PC-3 (cell line): Measurements from ENCODE around the gene PPIL1. TPM values are rescaled to one million over a fixed set of nuclear protein-coding genes. Genes with fewer than 3 reads are reported as not detected.

Experiments
- ATAC-seq: fragments of 200-7000 bp; cut with Tn5 transposase; 2 replicates; pipeline ENCODE4 v1.9.1; 2020; ENCODE audit warnings: mild to moderate bottlenecking, moderate library complexity
- BruUV-seq: library from RNA; stranded (reverse); fragments of 400-500 nt; replicated peaks from 2 replicates; lab custom pipeline; 2021; lab: Mats Ljungman, UMichigan
- CTCF ChIA-PET: fragments of 300-600 bp; sonication (Branson Sonifier 250); formaldehyde crosslinking; loops from one replicate; lab custom pipeline; 2022; ENCODE audit warnings: antibody characterized with exemption; lab: Charles Lee
- POLR2A ChIA-PET: fragments of 300-600 bp; sonication (Branson Sonifier 250); formaldehyde crosslinking; loops from one replicate; lab custom pipeline; 2022; ENCODE audit warnings: antibody characterized with exemption; ENCODE audit not compliant: unreplicated experiment; lab: Charles Lee
- DNase-seq: peaks from one replicate; pipeline ENCODE4 v3.0.0-alpha.2; 2015
- H2AFZ ChIP-seq: fragments of 300-600 bp; sonication (generic); 2 replicates; pipeline ENCODE4 v1.6.0; 2016; ENCODE audit warnings: antibody characterized with exemption, low read length
- H3F3A ChIP-seq: fragments of 300-600 bp; sonication (generic); one replicate; pipeline ENCODE4 v1.6.0; 2017; ENCODE audit warnings: antibody characterized with exemption, low read length, control low read depth, mild to moderate bottlenecking; ENCODE audit not compliant: unreplicated experiment
- H3K27ac ChIP-seq: fragments of 300-600 bp; sonication (generic); 2 replicates; pipeline ENCODE4 v1.5.1; 2016; ENCODE audit warnings: mild to moderate bottlenecking, low read length
- H3K27me3 ChIP-seq: fragments of 300-600 bp; sonication (generic); 2 replicates; pipeline ENCODE4 v1.6.1; 2016; ENCODE audit warnings: low read length, mixed read lengths
- H3K36me3 ChIP-seq: fragments of 300-600 bp; sonication (generic); 2 replicates; pipeline ENCODE4 v1.6.1; 2016; ENCODE audit warnings: low read depth, mixed run types, low read length, mixed read lengths
- H3K4me1 ChIP-seq: fragments of 300-600 bp; sonication (generic); 2 replicates; pipeline ENCODE4 v1.5.1; 2016; ENCODE audit warnings: low read length; ENCODE audit not compliant: insufficient read depth
- H3K4me2 ChIP-seq: fragments of 300-600 bp; sonication (generic); 2 replicates; pipeline ENCODE4 v1.6.0; 2016; ENCODE audit warnings: low read length
- H3K4me3 ChIP-seq: fragments of 300-600 bp; sonication (generic); 2 replicates; pipeline ENCODE4 v1.5.1; 2016; ENCODE audit warnings: mild to moderate bottlenecking, low read length, mixed read lengths
- H3K79me2 ChIP-seq: fragments of 300-600 bp; sonication (generic); 2 replicates; pipeline ENCODE4 v1.6.1; 2017; ENCODE audit warnings: low read length, mixed read lengths
- H3K9ac ChIP-seq: fragments of 300-600 bp; sonication (generic); 2 replicates; pipeline ENCODE4 v1.6.0; 2016; ENCODE audit warnings: mild to moderate bottlenecking, low read length
- H3K9me2 ChIP-seq: fragments of 300-600 bp; sonication (generic); replicated peaks from 2 replicates; pipeline ENCODE4 v1.6.1; 2016; ENCODE audit warnings: mixed run types, low read length, mixed read lengths
- H3K9me3 ChIP-seq: fragments of 300-600 bp; sonication (generic); 2 replicates; pipeline ENCODE4 v1.6.1; 2016; ENCODE audit warnings: low read length, mixed read lengths
- H4K20me1 ChIP-seq: fragments of 300-600 bp; sonication (generic); 2 replicates; pipeline ENCODE4 v1.6.1; 2016; ENCODE audit warnings: low read length, mixed read lengths
- EZH2 ChIP-seq: fragments of 300-600 bp; sonication (generic); IDR thresholded peaks from one replicate; pipeline ENCODE4 v1.6.1; 2017; ENCODE audit warnings: antibody characterized with exemption, mild to moderate bottlenecking, low read length; ENCODE audit not compliant: unreplicated experiment
- EZH2phosphoT487 ChIP-seq: fragments of 300-600 bp; sonication (generic); IDR thresholded peaks from 2 replicates; pipeline ENCODE4 v1.6.1; 2018; ENCODE audit warnings: mild to moderate bottlenecking, antibody characterized with exemption, low read length, borderline replicate concordance
- intact Hi-C: fragments of 100-400 bp; cut with micrococcal nuclease; formaldehyde crosslinking; loops from 2 replicates; pipeline ENCODE4 v1.9.0; 2023
- total RNA-seq: library from RNA; depleted of rRNA; stranded (reverse); fragments of >200 nt; gene quantifications from 2 replicates; pipeline ENCODE4 v1.2.3, GENCODE V29; 2014
- TF ChIP-seq, protein P1 (sequence below): fragments of 300-600 bp; sonication (generic); conservative IDR thresholded peaks from 2 replicates; pipeline ENCODE4 v1.5.1; 2017; ENCODE audit warnings: antibody characterized with exemption, low read depth, mild to moderate bottlenecking, low read length

Gene PPIL1
- total RNA-seq, 1 experiment from 2014 or later = 39.9 TPM

DNA sequence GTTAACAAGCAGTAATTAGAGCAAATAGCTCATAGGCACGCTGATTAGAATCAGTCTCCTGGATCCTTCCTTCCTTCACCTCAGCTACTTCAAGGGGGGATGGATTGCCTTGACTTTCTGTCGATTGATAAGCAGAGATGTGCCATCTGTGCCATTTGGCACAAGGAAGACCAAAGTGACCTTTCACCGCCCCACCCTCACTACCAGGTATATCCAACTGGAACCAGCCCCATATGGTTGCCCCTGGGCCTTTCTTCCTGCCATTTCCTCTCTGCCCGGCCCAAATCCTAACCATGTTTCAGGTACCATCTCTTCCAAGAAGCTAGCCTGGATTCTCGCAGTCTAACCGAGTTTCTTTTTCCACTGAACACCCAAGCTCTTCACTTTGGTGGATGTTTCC, 26.6 kb downstream of the PPIL1 start:
- peaks cover under 1% of the 10 kb centered on the region; the same call in 1 of the 2 replicates for H3K4me1 ChIP-seq
- no peaks in the 10 kb centered on the region for H3K27me3 ChIP-seq
- TF ChIP-seq EZH2 (no peak), EZH2phosphoT487 (no peak)
- TF ChIP-seq, protein P1, sequence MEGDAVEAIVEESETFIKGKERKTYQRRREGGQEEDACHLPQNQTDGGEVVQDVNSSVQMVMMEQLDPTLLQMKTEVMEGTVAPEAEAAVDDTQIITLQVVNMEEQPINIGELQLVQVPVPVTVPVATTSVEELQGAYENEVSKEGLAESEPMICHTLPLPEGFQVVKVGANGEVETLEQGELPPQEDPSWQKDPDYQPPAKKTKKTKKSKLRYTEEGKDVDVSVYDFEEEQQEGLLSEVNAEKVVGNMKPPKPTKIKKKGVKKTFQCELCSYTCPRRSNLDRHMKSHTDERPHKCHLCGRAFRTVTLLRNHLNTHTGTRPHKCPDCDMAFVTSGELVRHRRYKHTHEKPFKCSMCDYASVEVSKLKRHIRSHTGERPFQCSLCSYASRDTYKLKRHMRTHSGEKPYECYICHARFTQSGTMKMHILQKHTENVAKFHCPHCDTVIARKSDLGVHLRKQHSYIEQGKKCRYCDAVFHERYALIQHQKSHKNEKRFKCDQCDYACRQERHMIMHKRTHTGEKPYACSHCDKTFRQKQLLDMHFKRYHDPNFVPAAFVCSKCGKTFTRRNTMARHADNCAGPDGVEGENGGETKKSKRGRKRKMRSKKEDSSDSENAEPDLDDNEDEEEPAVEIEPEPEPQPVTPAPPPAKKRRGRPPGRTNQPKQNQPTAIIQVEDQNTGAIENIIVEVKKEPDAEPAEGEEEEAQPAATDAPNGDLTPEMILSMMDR = no peak
- CTCF ChIA-PET = no interaction called here
- H3F3A ChIP-seq = no peaks in the 10 kb centered on the region
- no peak overlapping the region for H3K9ac ChIP-seq
- BruUV-seq = no TSS peak
- DNase-seq = no peak
- H3K79me2 ChIP-seq = no peaks in the 10 kb centered on the region
- H3K9me2 ChIP-seq = no peaks in the 10 kb centered on the region
- H3K4me3 ChIP-seq = no peak overlapping the region
- no peak overlapping the region for H3K27ac ChIP-seq
- no peak overlapping the region for H2AFZ ChIP-seq
- POLR2A ChIA-PET = no interaction called here
- no peaks in the 10 kb centered on the region for H3K9me3 ChIP-seq
- intact Hi-C loops = no loop called here
- no peak for ATAC-seq
- H3K4me2 ChIP-seq = no peak overlapping the region
- no peaks in the 10 kb centered on the region for H4K20me1 ChIP-seq
- H3K36me3 ChIP-seq = no peaks in the 10 kb centered on the region; the same call in 1 of the 2 replicates

DNA sequence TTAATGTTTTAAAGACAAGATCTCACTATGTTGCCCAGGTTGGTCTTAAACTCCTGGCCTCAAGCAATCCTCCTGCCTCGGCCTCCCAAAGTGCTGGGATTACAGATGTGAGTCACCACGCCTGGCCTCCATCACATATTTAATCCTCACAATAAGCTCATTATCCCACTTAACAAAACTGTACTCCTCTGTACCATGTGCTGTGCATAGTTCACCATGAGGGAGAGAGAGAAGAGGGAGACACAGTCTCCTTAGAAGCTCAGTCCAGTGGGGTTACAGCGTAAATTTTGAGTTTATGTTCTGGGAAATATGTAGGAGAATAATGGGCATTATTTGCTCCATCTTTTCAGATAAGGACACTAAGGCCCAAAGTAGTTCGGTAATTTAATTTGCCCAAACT, 27.5 kb downstream of the PPIL1 start:
- CTCF ChIA-PET = no interaction called here
- no TSS peak for BruUV-seq

DNA sequence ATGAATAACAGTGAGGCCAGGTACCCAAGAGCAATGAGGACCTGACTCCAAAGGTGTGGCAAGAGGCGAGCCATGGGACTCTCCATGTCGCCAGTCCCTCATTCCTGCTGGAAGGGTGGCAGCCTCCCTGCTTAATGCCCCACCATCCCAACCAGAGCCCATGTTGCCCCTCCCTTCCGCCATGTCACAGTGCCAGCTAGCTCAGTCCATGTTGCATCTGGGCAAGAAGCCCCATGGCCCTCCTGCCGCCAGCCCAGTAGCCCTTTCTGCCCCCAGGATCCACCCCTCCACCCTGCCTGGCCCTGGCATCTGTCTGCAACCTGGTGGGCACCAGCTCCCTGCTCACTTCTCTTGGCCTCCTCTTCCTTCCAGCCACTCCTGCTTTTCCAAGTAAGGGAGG, 29.4 kb downstream of the PPIL1 start:
- peaks cover 2% of the 10 kb centered on the region; the same call in 1 of the 2 replicates for H3K4me1 ChIP-seq
- intact Hi-C loops = no loop called here
- H3K79me2 ChIP-seq = no peaks in the 10 kb centered on the region
- no peak overlapping the region for H3K9ac ChIP-seq
- H3K27ac ChIP-seq = no peak overlapping the region
- no peak overlapping the region for H2AFZ ChIP-seq
- H3K9me3 ChIP-seq = no peaks in the 10 kb centered on the region
- ATAC-seq = no peak
- peaks cover 6% of the 10 kb centered on the region for H3K27me3 ChIP-seq
- no peak for DNase-seq
- H3F3A ChIP-seq = no peaks in the 10 kb centered on the region
- no peaks in the 10 kb centered on the region for H3K36me3 ChIP-seq
- POLR2A ChIA-PET = no interaction called here
- H4K20me1 ChIP-seq = no peaks in the 10 kb centered on the region
- H3K4me2 ChIP-seq = no peak overlapping the region
- BruUV-seq = no TSS peak
- H3K9me2 ChIP-seq = no peaks in the 10 kb centered on the region
- TF ChIP-seq EZH2 = no peak
- no peak for TF ChIP-seq EZH2phosphoT487
- TF ChIP-seq, protein P1 = no peak
- H3K4me3 ChIP-seq = no peak overlapping the region
- CTCF ChIA-PET = no interaction called here

More for the DNA sequence above, 27.5 kb downstream of the PPIL1 start:
- H4K20me1 ChIP-seq = no peaks in the 10 kb centered on the region
- DNase-seq (no peak), ATAC-seq (no peak)
- H3K4me1 ChIP-seq = no peaks in the 10 kb centered on the region
- H3K27me3 ChIP-seq = no peaks in the 10 kb centered on the region
- TF ChIP-seq EZH2 (no peak), EZH2phosphoT487 (no peak)
- TF ChIP-seq, protein P1 = no peak
- no peak overlapping the region for H3K4me3 ChIP-seq
- no peaks in the 10 kb centered on the region for H3K36me3 ChIP-seq
- H2AFZ ChIP-seq = no peak overlapping the region
- H3K4me2 ChIP-seq = no peak overlapping the region
- H3F3A ChIP-seq = no peaks in the 10 kb centered on the region
- no peak overlapping the region for H3K27ac ChIP-seq
- POLR2A ChIA-PET = interaction anchor here (0.6 kb wide), 1 partner anchor 78 kb away, joined by 4 read pairs; no protein-coding TSS in a partner anchor
- H3K79me2 ChIP-seq = no peaks in the 10 kb centered on the region
- intact Hi-C loops = no loop called here
- H3K9ac ChIP-seq = no peak overlapping the region
- H3K9me3 ChIP-seq = no peaks in the 10 kb centered on the region
- H3K9me2 ChIP-seq = no peaks in the 10 kb centered on the region
